Spleen (tissue), 7 donors: Measurements from ENCODE around the gene ASAP2.
"Not testable (repeated sequence)": the region's sequence is repeated elsewhere in the genome, so short reads cannot be mapped to it uniquely, and the experiment has no call there.

ENCODE experiments used
- POLR2AphosphoS5 ChIP-seq, 3 donors: sonication (generic); formaldehyde crosslinking; IDR thresholded peaks; one replicate each; pipeline ENCODE4 v1.5.1; 2017; ENCODE audit warnings: antibody characterized with exemption in 3 of 3
- TF ChIP-seq, protein P1 (sequence below), 11 experiments: fragments of 200-600 bp in 7 of 11; fragments of 450-650 bp in 4 of 11; sonication (generic) in 4 of 11; IDR thresholded peaks in 8 of 11; conservative IDR thresholded peaks in 3 of 11; 1 replicate in 7 of 11; 2 replicates in 4 of 11; pipeline versions ENCODE4 v1.4.0 to v1.8.0; 2016 to 2021; ENCODE audit warnings: antibody characterized with exemption in 11 of 11, inconsistent platforms in 4 of 11, mild to moderate bottlenecking in 1 of 11
- donor health status: DM: no; HTN: no; CAD: no; lungs with moderate emphysema.
- donor health status: DM: no; HTN: no; CAD: no.
- donor health status: DM: no; HTN: no; CAD: no.

DNA sequence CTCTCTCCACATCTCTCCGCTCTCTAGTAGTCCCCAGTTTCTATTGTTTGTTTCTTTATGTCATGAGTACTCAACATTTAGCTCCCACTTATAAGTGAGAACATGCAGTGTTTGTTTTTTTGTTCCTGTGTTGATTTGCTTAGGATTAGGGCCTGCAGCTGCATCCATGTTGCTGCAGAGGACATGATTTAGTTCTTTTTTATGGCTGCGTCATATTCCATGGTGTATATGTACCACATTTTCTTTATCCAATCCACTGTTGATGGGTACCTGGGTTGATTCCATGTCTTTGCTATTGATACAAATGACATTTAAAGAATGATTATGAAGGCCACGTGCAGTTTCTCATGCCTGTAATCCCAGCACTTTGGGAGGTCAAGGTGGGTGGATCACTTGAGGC lies 60.7 kb downstream of the ASAP2 start:
- TF ChIP-seq, protein P1, sequence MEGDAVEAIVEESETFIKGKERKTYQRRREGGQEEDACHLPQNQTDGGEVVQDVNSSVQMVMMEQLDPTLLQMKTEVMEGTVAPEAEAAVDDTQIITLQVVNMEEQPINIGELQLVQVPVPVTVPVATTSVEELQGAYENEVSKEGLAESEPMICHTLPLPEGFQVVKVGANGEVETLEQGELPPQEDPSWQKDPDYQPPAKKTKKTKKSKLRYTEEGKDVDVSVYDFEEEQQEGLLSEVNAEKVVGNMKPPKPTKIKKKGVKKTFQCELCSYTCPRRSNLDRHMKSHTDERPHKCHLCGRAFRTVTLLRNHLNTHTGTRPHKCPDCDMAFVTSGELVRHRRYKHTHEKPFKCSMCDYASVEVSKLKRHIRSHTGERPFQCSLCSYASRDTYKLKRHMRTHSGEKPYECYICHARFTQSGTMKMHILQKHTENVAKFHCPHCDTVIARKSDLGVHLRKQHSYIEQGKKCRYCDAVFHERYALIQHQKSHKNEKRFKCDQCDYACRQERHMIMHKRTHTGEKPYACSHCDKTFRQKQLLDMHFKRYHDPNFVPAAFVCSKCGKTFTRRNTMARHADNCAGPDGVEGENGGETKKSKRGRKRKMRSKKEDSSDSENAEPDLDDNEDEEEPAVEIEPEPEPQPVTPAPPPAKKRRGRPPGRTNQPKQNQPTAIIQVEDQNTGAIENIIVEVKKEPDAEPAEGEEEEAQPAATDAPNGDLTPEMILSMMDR (IDR thresholded peaks at IDR 0.05 in 8 of 11, conservative IDR thresholded peaks at IDR 0.05 in 3 of 11) = not testable (repeated sequence)
- not testable (repeated sequence) for TF ChIP-seq POLR2AphosphoS5 (IDR thresholded peaks at IDR 0.05)
